ENCODE measurements around the gene NAGA.

Gene NAGA

DNA sequence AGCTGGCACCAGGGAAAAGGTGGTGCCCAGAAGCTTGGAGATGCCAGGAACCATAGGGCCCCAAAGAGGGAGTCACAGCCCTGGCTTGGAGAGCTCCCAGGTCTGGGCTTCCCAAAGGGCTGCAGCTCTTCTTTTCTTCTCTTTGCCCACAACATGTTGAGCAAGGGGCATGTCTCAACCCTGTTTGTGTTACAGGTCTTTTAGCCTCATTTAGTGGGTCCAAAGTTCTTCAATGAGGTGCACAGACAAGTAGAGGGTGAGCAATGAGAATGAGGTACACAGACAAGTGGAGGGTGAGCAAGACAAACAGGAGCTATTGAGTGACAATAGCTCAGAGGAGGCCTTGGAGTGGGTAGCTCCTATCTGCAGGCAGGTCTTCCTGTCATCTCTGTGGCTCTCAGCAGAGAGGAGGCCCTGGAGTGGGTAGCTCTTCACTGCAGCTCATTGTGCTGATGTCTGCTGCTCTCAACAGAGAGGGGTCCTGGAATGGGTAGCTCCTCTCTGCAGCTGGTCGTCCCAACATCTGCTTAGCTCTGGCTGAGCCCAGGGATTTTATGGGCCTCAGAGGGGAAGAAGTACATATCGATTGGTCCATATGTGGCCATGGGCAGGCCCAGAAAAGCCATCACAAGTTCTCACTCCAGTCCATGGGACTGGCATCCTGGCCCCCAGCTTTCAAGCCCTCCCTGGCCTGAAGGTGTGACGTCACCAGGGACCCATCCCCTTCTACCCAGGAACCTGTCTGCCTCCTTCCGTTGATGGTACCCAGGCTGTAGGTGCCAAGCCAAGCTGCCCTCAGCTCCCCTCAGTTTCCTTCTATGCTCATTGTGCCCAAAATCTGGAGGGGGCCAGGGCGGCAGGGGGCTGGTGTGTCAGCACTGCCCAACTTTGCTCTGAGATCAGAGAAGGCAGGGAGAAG lies 37.1 kb downstream of the NAGA start:
- no peak overlapping the region for H3K4me3 ChIP-seq (ENCODE audit: low read length)
- TF ChIP-seq, protein P1, sequence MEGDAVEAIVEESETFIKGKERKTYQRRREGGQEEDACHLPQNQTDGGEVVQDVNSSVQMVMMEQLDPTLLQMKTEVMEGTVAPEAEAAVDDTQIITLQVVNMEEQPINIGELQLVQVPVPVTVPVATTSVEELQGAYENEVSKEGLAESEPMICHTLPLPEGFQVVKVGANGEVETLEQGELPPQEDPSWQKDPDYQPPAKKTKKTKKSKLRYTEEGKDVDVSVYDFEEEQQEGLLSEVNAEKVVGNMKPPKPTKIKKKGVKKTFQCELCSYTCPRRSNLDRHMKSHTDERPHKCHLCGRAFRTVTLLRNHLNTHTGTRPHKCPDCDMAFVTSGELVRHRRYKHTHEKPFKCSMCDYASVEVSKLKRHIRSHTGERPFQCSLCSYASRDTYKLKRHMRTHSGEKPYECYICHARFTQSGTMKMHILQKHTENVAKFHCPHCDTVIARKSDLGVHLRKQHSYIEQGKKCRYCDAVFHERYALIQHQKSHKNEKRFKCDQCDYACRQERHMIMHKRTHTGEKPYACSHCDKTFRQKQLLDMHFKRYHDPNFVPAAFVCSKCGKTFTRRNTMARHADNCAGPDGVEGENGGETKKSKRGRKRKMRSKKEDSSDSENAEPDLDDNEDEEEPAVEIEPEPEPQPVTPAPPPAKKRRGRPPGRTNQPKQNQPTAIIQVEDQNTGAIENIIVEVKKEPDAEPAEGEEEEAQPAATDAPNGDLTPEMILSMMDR (IDR thresholded peaks at IDR 0.05; ENCODE audit: insufficient read depth, low read depth, low read length, missing control alignments) = no peak

GRCh38 chr22:42026705-42027104 lies 43.9 kb downstream of the NAGA start:
- TF ChIP-seq, protein P1 (IDR thresholded peaks at IDR 0.05; ENCODE audit: insufficient read depth, low read depth, low read length, missing control alignments) = no peak
- DNase-seq (ENCODE audit: low read depth) = no peak
- no peak overlapping the region for H3K4me3 ChIP-seq (ENCODE audit: low read length)

More for the DNA sequence above, 37.1 kb downstream of the NAGA start:
- no peak for DNase-seq (ENCODE audit: low read depth)

GRCh38 chr22:42025421-42025820 lies 45.2 kb downstream of the NAGA start:
- no peak for DNase-seq (ENCODE audit: low read depth)
- no peak overlapping the region for H3K4me3 ChIP-seq (ENCODE audit: low read length)
- TF ChIP-seq, protein P1 (IDR thresholded peaks at IDR 0.05; ENCODE audit: insufficient read depth, low read depth, low read length, missing control alignments) = no peak

DNA sequence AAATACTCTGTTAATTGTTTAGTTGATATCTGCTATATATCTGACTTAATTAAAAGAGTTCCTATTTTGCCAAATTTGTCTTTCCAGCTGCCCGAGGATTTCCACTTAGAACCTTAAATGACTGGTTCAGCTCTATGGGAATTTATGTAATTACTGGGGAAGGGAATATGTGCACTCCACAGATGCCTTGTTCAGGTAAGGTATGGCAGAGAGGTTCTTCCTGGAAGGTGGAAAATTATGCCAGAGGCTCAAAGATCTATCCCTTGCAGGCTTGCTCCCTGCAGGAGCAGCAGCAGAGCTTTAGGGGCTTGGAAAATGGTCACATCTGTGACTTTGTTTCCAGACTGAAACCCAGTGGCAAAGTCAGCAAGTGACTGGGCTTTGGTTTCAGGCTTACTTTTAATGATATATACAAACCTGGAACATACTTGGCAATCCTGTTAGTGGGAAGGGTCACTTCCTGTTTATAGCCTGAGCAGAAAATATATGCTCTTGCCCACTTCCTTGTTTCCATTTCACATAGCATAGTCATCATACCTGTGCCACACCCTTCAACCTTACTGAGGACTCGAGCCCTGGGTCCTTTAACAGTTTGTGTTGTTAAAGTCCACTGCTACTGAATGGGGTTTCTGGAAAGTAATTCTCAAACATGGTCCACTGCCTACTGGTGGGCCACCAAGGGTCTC lies 48.3 kb downstream of the NAGA start:
- no peak overlapping the region for H3K4me3 ChIP-seq (ENCODE audit: low read length)
- TF ChIP-seq, protein P1 (IDR thresholded peaks at IDR 0.05; ENCODE audit: insufficient read depth, low read depth, low read length, missing control alignments) = no peak
- DNase-seq (ENCODE audit: low read depth) = peak; percentile 70

DNA sequence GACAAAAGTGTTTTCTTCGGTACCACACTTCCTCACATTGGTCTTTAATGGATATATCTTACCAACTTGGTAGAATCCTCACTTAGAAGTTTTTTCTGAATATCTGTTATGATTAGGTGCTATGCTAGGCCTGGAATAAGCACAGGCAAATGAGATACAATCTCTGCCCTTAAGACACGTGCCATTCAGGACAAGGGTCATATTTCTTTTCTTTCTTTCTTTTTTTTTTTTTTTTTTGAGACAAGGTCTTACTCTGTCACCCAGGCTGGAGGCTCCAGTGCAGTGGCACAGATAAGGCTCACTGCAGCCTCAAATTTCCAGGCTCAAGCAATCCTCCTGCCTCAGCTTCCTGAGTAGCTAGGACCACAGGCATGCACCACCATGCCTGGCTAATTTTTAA lies 49.0 kb downstream of the NAGA start:
- no peak overlapping the region for H3K4me3 ChIP-seq (ENCODE audit: low read length)
- TF ChIP-seq, protein P1 (IDR thresholded peaks at IDR 0.05; ENCODE audit: insufficient read depth, low read depth, low read length, missing control alignments) = no peak
- DNase-seq (ENCODE audit: low read depth) = no peak

DNA sequence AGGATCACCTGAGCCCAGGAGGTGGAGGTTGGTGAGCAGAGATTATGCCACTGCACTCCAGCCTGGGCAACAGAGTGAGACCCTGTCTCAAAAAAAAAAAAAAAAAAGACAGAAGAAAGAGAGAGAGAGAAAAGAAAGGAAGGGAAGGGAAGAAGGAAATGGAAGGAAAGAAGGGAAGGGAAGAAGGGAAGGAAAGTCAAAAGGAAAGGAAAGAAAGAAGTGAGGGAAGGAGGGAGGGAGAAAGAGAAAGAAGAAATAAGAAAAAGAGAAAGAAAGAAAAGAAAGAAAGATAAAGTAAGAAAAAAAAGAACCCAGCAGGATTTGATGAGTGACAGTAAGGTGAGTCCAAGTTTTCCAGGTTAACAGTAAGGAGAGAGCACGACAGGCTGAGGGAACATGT lies 52.4 kb downstream of the NAGA start:
- TF ChIP-seq, protein P1 (IDR thresholded peaks at IDR 0.05; ENCODE audit: insufficient read depth, low read depth, low read length, missing control alignments) = no peak
- no peak for DNase-seq (ENCODE audit: low read depth)

More for the DNA sequence above, 52.4 kb downstream of the NAGA start:
- no peak overlapping the region for H3K4me3 ChIP-seq (ENCODE audit: low read length)
